OCI-LY1 (cell line): Measurements from ENCODE around the gene PRKG1.

ENCODE experiments used
- H2AFZ ChIP-seq: fragments of 200-600 bp; sonication (generic), shearing (Covaris generic); 2 replicates; pipeline ENCODE4 v1.6.0; 2014; ENCODE audit warnings: antibody characterized with exemption, mild to moderate bottlenecking, low read length
- H3F3A ChIP-seq: fragments of 200-600 bp; sonication (generic), shearing (Covaris generic); 2 replicates; pipeline ENCODE4 v1.6.0; 2014; ENCODE audit warnings: mild to moderate bottlenecking, antibody characterized with exemption, low read length, moderate library complexity; ENCODE audit not compliant: insufficient read depth
- H3K27ac ChIP-seq: fragments of 200-600 bp; sonication (generic); 2 replicates; pipeline ENCODE4 v1.5.1; 2014; ENCODE audit warnings: low read length, mixed run types, mild to moderate bottlenecking, low read depth; ENCODE audit not compliant: poor library complexity, severe bottlenecking
- H3K27me3 ChIP-seq: fragments of 200-600 bp; sonication (generic); 2 replicates; pipeline ENCODE4 v1.6.0; 2014; ENCODE audit warnings: antibody characterized with exemption, mild to moderate bottlenecking, low read length, moderate library complexity; ENCODE audit not compliant: insufficient read depth
- H3K36me3 ChIP-seq: fragments of 200-600 bp; sonication (generic); 2 replicates; pipeline ENCODE4 v1.6.1; 2014; ENCODE audit warnings: mild to moderate bottlenecking, antibody characterized with exemption, low read length, moderate library complexity, mixed read lengths; ENCODE audit not compliant: insufficient read depth
- H3K4me1 ChIP-seq: fragments of 200-600 bp; sonication (generic); 2 replicates; pipeline ENCODE4 v1.5.1; 2014; ENCODE audit warnings: mild to moderate bottlenecking, low read length, moderate library complexity; ENCODE audit not compliant: insufficient read depth, severe bottlenecking
- H3K4me2 ChIP-seq: fragments of 200-600 bp; sonication (generic), shearing (Covaris generic); 2 replicates; pipeline ENCODE4 v1.6.1; 2014; ENCODE audit warnings: low read length
- H3K4me3 ChIP-seq: fragments of 200-600 bp; sonication (generic); 2 replicates; pipeline ENCODE4 v1.5.1; 2014; ENCODE audit warnings: low read length, low read depth, mild to moderate bottlenecking, mixed read lengths; ENCODE audit not compliant: poor library complexity, severe bottlenecking
- H3K79me2 ChIP-seq: fragments of 200-600 bp; shearing (Covaris generic); 2 replicates; pipeline ENCODE4 v1.6.1; 2016; ENCODE audit warnings: mixed run types, low read length, mixed read lengths; ENCODE audit not compliant: insufficient read depth
- H3K9ac ChIP-seq: fragments of 200-600 bp; sonication (generic), shearing (Covaris generic); 2 replicates; pipeline ENCODE4 v1.6.1; 2014; ENCODE audit warnings: mild to moderate bottlenecking, low read length, mixed read lengths
- H3K9me2 ChIP-seq: fragments of 200-600 bp; sonication (generic), shearing (Covaris generic); 2 replicates; pipeline ENCODE4 v1.6.1; 2014; ENCODE audit warnings: low read depth, mild to moderate bottlenecking, low read length, mixed read lengths
- H3K9me3 ChIP-seq: fragments of 200-600 bp; shearing (Covaris generic); 2 replicates; pipeline ENCODE4 v1.6.1; 2014; ENCODE audit warnings: low read length, mixed read lengths
- H4K20me1 ChIP-seq: fragments of 200-600 bp; sonication (generic), shearing (Covaris generic); 2 replicates; pipeline ENCODE4 v1.6.0; 2016; ENCODE audit warnings: mild to moderate bottlenecking, low read length; ENCODE audit not compliant: insufficient read depth
- EZH2 ChIP-seq: fragments of 200-600 bp; sonication (generic), shearing (Covaris generic); IDR thresholded peaks from 2 replicates; pipeline ENCODE4 v1.8.0; 2017; ENCODE audit warnings: borderline replicate concordance, mixed run types, mild to moderate bottlenecking, antibody characterized with exemption, low read length, moderate library complexity, mixed read lengths
- TF ChIP-seq, protein P1 (sequence below): fragments of 200-600 bp; sonication (generic), shearing (Covaris generic); IDR thresholded peaks from 2 replicates; pipeline ENCODE4 v1.5.1; 2017; ENCODE audit warnings: mild to moderate bottlenecking, antibody characterized with exemption, low read length, moderate library complexity, mixed read lengths

PRKG1 gene

DNA sequence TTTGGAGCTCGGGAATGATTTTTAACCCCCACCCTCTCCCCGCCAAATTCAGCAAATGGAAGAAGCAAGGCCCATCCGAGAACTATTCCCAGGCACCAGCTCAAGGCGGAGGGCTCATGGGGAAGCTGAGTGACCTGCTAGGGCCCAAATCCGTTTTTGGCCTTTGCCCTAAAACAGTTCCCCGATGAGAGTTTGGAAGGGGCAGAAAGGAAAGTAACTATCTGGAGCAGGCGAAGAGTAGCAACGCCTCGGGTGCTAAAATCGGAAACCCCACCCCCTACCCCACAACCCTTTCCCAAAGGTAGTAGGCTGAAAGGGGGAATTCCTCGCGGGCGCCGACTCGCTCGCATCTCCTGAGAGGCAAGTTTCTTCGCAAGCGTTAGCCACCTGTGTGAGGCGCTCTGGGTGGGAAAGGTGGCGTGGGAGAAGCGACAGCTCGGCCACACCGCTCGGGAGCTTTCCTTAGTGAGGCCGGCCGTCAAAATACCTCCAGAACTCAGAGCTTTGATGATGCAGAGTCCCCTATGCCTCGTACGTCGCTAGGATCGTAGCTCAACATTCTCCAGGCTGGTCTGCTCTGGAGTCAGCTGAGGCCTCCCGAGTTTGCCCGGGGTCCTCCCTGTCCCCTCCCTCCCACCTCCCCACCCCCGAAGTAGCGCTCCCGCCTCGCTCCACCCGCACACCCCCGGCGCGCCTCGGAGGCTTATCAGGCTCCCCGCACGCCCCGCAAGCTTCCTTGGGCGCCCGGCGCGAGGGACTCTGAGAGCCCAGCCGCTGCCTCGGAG is 642 bp upstream of the PRKG1 start:
- H3K79me2 ChIP-seq = no peaks in the 10 kb centered on the region
- TF ChIP-seq, protein P1, sequence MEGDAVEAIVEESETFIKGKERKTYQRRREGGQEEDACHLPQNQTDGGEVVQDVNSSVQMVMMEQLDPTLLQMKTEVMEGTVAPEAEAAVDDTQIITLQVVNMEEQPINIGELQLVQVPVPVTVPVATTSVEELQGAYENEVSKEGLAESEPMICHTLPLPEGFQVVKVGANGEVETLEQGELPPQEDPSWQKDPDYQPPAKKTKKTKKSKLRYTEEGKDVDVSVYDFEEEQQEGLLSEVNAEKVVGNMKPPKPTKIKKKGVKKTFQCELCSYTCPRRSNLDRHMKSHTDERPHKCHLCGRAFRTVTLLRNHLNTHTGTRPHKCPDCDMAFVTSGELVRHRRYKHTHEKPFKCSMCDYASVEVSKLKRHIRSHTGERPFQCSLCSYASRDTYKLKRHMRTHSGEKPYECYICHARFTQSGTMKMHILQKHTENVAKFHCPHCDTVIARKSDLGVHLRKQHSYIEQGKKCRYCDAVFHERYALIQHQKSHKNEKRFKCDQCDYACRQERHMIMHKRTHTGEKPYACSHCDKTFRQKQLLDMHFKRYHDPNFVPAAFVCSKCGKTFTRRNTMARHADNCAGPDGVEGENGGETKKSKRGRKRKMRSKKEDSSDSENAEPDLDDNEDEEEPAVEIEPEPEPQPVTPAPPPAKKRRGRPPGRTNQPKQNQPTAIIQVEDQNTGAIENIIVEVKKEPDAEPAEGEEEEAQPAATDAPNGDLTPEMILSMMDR = no peak
- no peak for TF ChIP-seq EZH2
- no peaks in the 10 kb centered on the region for H3K36me3 ChIP-seq
- H3K4me2 ChIP-seq = no peak overlapping the region
- H3K9me2 ChIP-seq = no peaks in the 10 kb centered on the region
- H3K9ac ChIP-seq = no peak overlapping the region
- H3K9me3 ChIP-seq = no peaks in the 10 kb centered on the region
- H3F3A ChIP-seq = no peaks in the 10 kb centered on the region
- no peaks in the 10 kb centered on the region for H4K20me1 ChIP-seq
- H3K4me1 ChIP-seq = no peaks in the 10 kb centered on the region
- H3K4me3 ChIP-seq = no peak overlapping the region
- H2AFZ ChIP-seq = no peak overlapping the region
- H3K27me3 ChIP-seq = no peaks in the 10 kb centered on the region
- no peak overlapping the region for H3K27ac ChIP-seq

DNA sequence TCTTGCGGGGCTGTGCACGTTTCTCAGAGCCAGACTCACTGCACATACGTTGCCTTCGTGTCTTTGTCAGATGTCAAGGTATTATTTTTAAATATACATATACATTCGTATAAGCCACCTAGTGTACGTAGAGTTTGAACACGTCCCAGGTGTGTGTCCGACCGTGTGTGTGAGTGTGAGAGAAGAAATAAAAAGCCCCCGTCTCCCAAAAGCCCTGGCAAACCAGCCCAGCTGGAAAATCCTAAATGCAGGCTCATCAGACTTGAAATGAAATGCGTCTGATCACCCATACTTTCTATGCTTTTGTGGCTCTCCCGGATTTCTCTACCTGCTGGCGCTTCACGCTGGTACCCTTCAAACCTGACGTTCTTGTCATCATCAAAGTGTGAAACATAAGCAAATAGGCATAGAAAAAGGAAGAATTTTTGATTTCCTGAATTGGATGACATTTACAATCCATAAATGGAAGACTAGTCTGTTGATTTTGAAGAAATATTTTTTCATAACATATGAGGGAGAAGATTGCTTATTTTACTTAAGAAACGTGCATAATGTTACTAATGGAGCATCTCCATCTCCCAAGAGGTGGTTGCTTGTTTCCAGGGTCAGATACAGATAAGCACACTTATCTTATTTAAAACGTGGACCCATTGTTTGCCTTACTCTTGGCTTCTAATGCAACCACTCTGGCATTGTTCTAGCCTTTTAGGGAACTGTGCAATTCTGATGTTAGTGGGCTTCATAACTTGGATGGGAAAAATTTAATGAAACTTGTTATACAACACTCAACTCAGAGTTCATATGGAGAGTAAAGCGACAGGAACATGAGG is 971 bp downstream of the PRKG1 start:
- H3K4me2 ChIP-seq = no peak overlapping the region
- no peaks in the 10 kb centered on the region for H3K4me1 ChIP-seq
- no peaks in the 10 kb centered on the region for H3F3A ChIP-seq
- no peaks in the 10 kb centered on the region for H3K79me2 ChIP-seq
- H3K9ac ChIP-seq = no peak overlapping the region
- H2AFZ ChIP-seq = no peak overlapping the region
- H3K27me3 ChIP-seq = no peaks in the 10 kb centered on the region
- no peak overlapping the region for H3K4me3 ChIP-seq
- no peaks in the 10 kb centered on the region for H4K20me1 ChIP-seq
- no peak overlapping the region for H3K27ac ChIP-seq
- no peaks in the 10 kb centered on the region for H3K9me3 ChIP-seq
- no peak for TF ChIP-seq EZH2
- TF ChIP-seq, protein P1 = no peak
- H3K36me3 ChIP-seq = no peaks in the 10 kb centered on the region
- no peaks in the 10 kb centered on the region for H3K9me2 ChIP-seq

DNA sequence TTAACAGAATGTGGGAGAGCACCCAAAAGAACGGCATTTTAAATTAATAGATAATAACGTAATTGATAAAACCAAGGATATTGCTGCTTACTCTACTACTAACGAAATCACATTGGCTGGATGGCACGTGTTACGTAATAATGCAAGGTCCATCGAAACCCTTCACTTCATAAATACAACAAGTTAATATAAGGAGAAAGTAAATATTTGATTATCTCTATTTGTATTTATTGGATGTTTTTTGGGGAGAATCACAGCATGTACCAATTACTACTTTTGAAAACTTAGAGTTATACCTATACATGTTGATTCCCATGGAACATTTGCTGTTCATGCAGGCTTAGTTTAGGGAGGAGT is 1.6 kb downstream of the PRKG1 start:
- TF ChIP-seq, protein P1 = no peak
- TF ChIP-seq EZH2 = no peak

More for the DNA sequence above, 1.6 kb downstream of the PRKG1 start:
- Histone ChIP-seq H4K20me1 (no peaks in the 10 kb centered on the region), H3K36me3 (no peaks in the 10 kb centered on the region), H3K4me3 (no peak overlapping the region), H3F3A (no peaks in the 10 kb centered on the region), H3K79me2 (no peaks in the 10 kb centered on the region), H3K9me3 (no peaks in the 10 kb centered on the region), H3K27ac (no peak overlapping the region), H3K4me1 (no peaks in the 10 kb centered on the region), H3K27me3 (no peaks in the 10 kb centered on the region), H2AFZ (no peak overlapping the region), H3K4me2 (no peak overlapping the region), H3K9ac (no peak overlapping the region), H3K9me2 (no peaks in the 10 kb centered on the region)
